GM12873 (cell line): Measurements from ENCODE around the gene DOC2B.

ENCODE experiments used
- TF ChIP-seq, protein P1 (sequence below): IDR thresholded peaks from 2 replicates; pipeline ENCODE4 v1.5.1; 2012; ENCODE audit warnings: low read depth, mild to moderate bottlenecking, moderate library complexity, low read length, control low read depth; ENCODE audit not compliant: insufficient read depth; ENCODE audit errors: missing control alignments

Gene DOC2B

DNA sequence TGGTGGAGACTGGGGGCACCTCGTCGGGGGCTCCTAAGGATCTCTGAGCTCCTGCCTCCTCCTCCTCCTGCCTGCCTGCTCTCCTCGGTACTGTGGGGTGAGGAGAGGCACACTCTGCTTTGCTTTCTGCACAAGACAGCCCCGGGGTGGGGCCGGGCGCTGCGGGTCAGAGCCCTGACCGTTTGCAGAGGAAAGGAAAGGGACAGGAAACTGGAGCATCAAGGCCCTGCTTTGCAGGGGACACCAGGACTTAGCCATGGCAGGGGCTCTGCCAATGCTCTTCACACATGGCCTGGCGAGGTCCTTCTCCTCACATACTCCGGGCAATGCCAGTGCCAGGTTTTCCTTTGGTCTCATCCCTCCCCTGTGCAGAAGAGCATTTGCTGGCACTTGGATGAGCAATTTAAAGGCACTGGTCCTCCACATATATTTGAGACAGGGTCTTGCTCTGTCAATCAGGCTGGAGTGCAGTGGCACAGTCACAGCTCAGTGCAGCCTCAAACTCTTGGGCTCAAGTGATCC, 23.8 kb upstream of the DOC2B start:
- TF ChIP-seq, protein P1, sequence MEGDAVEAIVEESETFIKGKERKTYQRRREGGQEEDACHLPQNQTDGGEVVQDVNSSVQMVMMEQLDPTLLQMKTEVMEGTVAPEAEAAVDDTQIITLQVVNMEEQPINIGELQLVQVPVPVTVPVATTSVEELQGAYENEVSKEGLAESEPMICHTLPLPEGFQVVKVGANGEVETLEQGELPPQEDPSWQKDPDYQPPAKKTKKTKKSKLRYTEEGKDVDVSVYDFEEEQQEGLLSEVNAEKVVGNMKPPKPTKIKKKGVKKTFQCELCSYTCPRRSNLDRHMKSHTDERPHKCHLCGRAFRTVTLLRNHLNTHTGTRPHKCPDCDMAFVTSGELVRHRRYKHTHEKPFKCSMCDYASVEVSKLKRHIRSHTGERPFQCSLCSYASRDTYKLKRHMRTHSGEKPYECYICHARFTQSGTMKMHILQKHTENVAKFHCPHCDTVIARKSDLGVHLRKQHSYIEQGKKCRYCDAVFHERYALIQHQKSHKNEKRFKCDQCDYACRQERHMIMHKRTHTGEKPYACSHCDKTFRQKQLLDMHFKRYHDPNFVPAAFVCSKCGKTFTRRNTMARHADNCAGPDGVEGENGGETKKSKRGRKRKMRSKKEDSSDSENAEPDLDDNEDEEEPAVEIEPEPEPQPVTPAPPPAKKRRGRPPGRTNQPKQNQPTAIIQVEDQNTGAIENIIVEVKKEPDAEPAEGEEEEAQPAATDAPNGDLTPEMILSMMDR: no peak

DNA sequence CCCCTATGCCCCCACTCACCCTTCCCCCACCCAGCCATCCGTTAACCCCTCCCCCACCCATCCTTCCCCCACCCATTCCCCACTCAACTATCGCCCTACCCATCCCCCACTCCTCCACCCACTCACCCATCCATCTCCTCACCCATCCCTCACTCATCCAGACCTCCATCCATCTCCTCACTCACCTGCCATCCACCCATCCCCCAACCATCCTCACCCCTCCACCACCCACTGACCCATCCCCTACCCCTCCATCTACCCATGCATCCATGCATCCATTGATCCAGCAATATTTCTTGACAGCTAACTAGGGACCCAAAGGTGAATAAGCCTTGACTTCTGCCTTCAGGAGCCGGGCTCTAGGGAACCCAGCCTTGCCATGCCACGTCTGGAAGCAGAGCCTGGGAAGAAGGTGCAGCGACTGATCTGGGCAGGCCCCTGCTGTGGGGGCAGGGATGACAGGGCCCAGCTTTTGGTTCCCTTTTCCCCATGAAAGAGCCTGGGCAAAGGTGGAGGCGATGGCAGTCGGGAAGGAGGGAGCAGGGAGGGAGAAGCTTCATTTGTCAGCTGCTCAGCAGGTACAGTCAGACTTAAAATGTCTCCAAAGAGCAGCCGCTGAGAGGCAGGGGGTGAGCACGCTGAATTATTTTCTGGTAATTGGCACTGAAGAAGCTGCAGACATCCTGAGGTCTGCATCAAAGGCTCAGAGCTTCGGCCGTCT, 23.1 kb upstream of the DOC2B start:
- TF ChIP-seq, protein P1: no peak

DNA sequence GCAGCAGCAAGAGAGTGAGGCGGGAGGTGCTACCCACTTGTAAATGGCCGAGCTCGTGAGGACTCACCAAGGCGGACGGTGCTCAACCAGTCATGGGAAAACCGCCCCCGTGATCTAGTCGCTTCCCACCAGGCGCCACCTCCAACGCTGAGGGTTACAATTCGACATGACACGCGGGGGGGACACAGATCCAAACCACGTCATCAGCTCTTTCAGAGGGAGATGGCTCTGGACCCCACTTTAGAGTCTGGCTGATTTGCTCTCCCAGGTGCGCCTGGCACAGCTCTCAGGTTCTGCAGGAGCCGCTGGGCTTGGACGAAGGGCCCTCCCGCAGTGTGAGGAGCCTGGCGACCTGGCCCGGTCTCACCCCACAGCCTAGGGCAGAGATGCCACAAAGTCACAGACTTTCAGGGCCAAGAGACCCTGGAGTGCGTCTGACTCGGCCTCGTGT, 21.1 kb upstream of the DOC2B start:
- TF ChIP-seq, protein P1: no peak

DNA sequence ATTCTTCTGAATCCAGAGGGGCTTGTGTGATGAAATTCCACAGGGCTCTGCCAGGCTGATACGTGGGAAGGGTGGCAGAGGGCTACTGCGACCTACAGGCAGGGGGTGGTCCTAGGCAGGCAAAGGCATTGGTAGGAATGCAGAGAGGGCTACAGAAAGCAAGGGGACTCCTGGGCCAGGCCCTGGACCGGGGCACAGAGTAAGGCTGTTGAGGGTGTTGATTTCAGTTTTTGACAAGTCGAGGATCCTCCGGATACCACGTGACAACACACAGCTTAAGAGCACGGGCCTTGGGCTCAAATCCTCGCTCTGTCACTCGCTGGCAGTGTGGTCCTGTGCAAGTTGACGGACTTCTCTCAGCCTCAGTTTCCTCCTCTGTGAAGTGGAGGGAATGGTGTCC, 19.1 kb upstream of the DOC2B start:
- TF ChIP-seq, protein P1: no peak

DNA sequence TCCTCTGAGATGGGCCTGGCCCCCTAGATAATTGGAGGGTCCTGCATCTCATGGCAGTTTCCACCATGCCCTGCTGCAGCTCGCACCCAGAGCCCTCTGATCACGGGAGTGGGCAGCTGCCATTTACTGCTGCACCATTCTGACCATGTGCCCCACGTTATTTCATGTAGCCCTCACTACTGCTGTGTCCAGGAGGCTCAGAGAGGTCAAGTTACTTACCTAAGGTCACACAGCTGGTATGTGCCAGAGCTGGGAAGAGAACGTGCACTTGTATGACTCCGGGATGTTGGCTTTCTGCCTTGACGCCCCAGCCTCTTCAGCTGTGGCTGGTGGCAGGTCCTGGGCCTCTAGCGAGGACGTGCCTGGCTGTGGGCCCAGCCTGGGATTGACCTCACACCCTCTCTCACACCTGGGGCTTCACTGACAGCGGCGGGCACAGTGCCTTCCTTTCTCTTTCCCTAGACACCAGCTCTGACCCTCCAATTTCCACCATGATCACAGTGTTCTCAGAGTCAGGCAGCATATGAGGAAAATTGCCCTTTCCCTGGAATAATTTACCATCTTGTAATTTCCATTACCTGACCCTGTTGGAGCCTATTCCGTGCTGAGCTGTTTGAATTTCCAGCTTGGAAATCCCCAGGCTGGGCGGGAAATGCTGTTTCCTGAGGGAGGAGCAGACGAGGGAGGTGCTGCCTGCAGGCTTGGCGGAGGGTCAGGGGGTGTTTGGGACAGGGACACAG, 18.5 kb upstream of the DOC2B start:
- TF ChIP-seq, protein P1: no peak

DNA sequence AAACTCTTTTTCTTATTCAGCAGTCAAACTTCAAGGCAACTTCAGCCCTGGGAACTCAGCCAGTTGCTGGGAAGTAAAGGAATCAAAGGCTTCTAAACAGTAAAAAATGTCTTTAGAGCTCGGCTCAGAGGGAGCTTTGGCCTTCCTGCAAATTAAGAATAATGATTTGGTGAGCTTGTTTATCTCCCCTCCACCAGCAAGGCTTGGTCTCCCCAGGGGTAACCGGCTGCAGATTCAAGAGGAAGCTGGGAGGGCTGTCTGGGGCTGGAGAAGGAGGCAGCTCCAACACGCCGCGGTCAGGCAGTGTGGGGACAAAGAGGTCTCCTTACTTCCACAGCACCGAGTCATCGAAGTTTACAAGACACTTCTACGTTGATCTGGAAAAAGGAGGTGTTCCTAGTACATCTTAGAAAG, 17.7 kb upstream of the DOC2B start:
- TF ChIP-seq, protein P1: no peak

DNA sequence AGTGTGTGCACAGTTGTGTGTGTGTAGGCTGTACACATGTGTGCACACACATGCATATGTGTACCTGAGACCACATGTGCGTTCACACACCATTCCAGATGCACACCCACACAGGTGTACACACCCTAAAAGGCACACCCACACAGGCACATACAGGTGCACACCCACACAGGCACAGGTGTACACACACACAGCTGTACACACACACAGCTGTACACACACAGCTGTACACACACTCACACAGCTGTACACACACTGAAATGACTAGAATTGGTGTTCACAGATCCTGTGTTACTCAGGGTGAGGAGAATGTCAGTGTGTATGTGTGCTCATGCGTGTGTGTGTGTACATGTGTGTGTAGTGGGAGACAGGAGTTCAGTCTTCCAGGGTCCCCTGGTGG, 15.9 kb upstream of the DOC2B start:
- TF ChIP-seq, protein P1: no peak
